Hepatocyte (in vitro differentiated cells): ENCODE measurements around the gene CDC20. TPM values are rescaled to one million over a fixed set of nuclear protein-coding genes. Genes with fewer than 3 reads are reported as not detected.
A peak's percentile ranks its signal among the peaks of the same experiment; 100 is the strongest.

Source experiments
- DNase-seq: peaks from one replicate; pipeline ENCODE4 v3.0.0-alpha.2; 2016; ENCODE audit warnings: low spot score
- H2AFZ ChIP-seq: fragments of 200-600 bp; sonication (generic); 2 replicates; pipeline ENCODE4 v1.6.0; 2016; ENCODE audit warnings: antibody characterized with exemption, mild to moderate bottlenecking
- H3K27ac ChIP-seq: fragments of 200-600 bp; sonication (generic); 2 replicates; pipeline ENCODE4 v1.5.1; 2016; ENCODE audit warnings: mild to moderate bottlenecking
- H3K27me3 ChIP-seq: fragments of 200-600 bp; sonication (generic); 2 replicates; pipeline ENCODE4 v1.6.1; 2016
- H3K36me3 ChIP-seq: fragments of 200-600 bp; sonication (generic); replicated peaks from 2 replicates; pipeline ENCODE4 v1.5.1; 2016; ENCODE audit warnings: low read depth; ENCODE audit not compliant: insufficient read depth
- H3K4me1 ChIP-seq: fragments of 200-600 bp; sonication (generic); 2 replicates; pipeline ENCODE4 v1.5.1; 2016; ENCODE audit warnings: mild to moderate bottlenecking, moderate library complexity; ENCODE audit not compliant: insufficient read depth
- H3K4me2 ChIP-seq: fragments of 200-600 bp; sonication (generic); 2 replicates; pipeline ENCODE4 v1.6.0; 2016
- H3K4me3 ChIP-seq: fragments of 200-600 bp; sonication (generic); 2 replicates; pipeline ENCODE4 v1.5.1; 2016; ENCODE audit warnings: mild to moderate bottlenecking
- H3K79me2 ChIP-seq: fragments of 200-600 bp; sonication (generic); 2 replicates; pipeline ENCODE4 v1.6.0; 2017; ENCODE audit warnings: mild to moderate bottlenecking
- H3K9me2 ChIP-seq: fragments of 200-600 bp; sonication (generic); replicated peaks from 2 replicates; pipeline ENCODE4 v1.6.0; 2017; ENCODE audit warnings: mild to moderate bottlenecking; ENCODE audit not compliant: insufficient read depth
- H3K9me3 ChIP-seq: fragments of 200-600 bp; sonication (generic); 2 replicates; pipeline ENCODE4 v1.5.1; 2016; ENCODE audit warnings: low read depth, mild to moderate bottlenecking
- H4K20me1 ChIP-seq: fragments of 200-600 bp; sonication (generic); 2 replicates; pipeline ENCODE4 v1.6.0; 2016; ENCODE audit warnings: mild to moderate bottlenecking; ENCODE audit not compliant: insufficient read depth, poor library complexity, severe bottlenecking
- CTCF ChIP-seq: fragments of 200-600 bp; sonication (generic); IDR thresholded peaks from 2 replicates; pipeline ENCODE4 v1.5.1; 2016; ENCODE audit warnings: antibody characterized with exemption, mild to moderate bottlenecking; ENCODE audit not compliant: poor library complexity
- EZH2 ChIP-seq: fragments of 200-600 bp; sonication (generic); IDR thresholded peaks from 2 replicates; pipeline ENCODE4 v1.6.1; 2016; ENCODE audit warnings: antibody characterized with exemption, mild to moderate bottlenecking, borderline replicate concordance
- EZH2phosphoT487 ChIP-seq: fragments of 200-600 bp; sonication (generic); IDR thresholded peaks from one replicate; pipeline ENCODE4 v1.6.1; 2018; ENCODE audit warnings: antibody characterized with exemption, mild to moderate bottlenecking, low read depth, moderate library complexity; ENCODE audit not compliant: unreplicated experiment, severe bottlenecking
- WGBS: methylation state at CpG from one replicate; pipeline ENCODE4 v1.1.6; 2016; ENCODE audit warnings: low lambda C conversion rate; ENCODE audit errors: missing lambda C conversion rate; 5-methylcytosine and 5-hydroxymethylcytosine counted together
- polyA plus RNA-seq: library from polyadenylated mRNA; unstranded; fragments of >200 nt; fragmentation: Nextera tagmentation; extraction: Ambion mirVana; gene quantifications from 2 replicates; pipeline ENCODE4 v1.2.1, GENCODE V29; 2016
- total RNA-seq: library from RNA; depleted of rRNA; stranded (reverse); fragments of >200 nt; gene quantifications from 2 replicates; pipeline ENCODE4 v1.2.3, GENCODE V29; 2014

The CDC20 gene
- total and polyA plus RNA-seq, 2 experiments from 2014 or later = 13.6 to 19.7 TPM

GRCh38 chr1:43373066-43373940, 14.5 kb downstream of the CDC20 start:
- WGBS = 83% methylated on average over 4 of the region's 4 CpGs
- Histone ChIP-seq H3K36me3 (no peaks in the 10 kb centered on the region), H3K4me2 (no peak overlapping the region), H3K9me2 (no peaks in the 10 kb centered on the region), H3K27me3 (no peaks in the 10 kb centered on the region), H3K9me3 (no peaks in the 10 kb centered on the region), H3K4me3 (no peak overlapping the region), H3K79me2 (peaks cover 13% of the 10 kb centered on the region), H3K4me1 (peaks cover 9% of the 10 kb centered on the region), H3K27ac (peak overlapping the region; percentile 37), H4K20me1 (no peaks in the 10 kb centered on the region), H2AFZ (no peak overlapping the region)
- DNase-seq = peak; percentile 27
- TF ChIP-seq EZH2phosphoT487 (no peak), EZH2 (no peak), CTCF (no peak)

GRCh38 chr1:43376723-43377235, 18.0 kb downstream of the CDC20 start:
- Histone ChIP-seq H4K20me1 (no peaks in the 10 kb centered on the region), H3K4me1 (no peaks in the 10 kb centered on the region), H3K4me3 (no peak overlapping the region), H2AFZ (no peak overlapping the region), H3K27ac (no peak overlapping the region), H3K79me2 (no peaks in the 10 kb centered on the region), H3K27me3 (no peaks in the 10 kb centered on the region), H3K9me2 (no peaks in the 10 kb centered on the region), H3K4me2 (no peak overlapping the region), H3K9me3 (no peaks in the 10 kb centered on the region), H3K36me3 (no peaks in the 10 kb centered on the region)
- 78% methylated on average over 7 of the region's 7 CpGs for WGBS
- no peak for TF ChIP-seq CTCF
- no peak for TF ChIP-seq EZH2
- TF ChIP-seq EZH2phosphoT487 = no peak
- DNase-seq = no peak

- Histone ChIP-seq H3K9me2 (no peaks in the 10 kb centered on the region), H3K4me3 (no peak overlapping the region), H3K9me3 (no peaks in the 10 kb centered on the region), H2AFZ (no peak overlapping the region), H3K27ac (no peak overlapping the region), H4K20me1 (no peaks in the 10 kb centered on the region), H3K79me2 (no peaks in the 10 kb centered on the region), H3K27me3 (no peaks in the 10 kb centered on the region), H3K4me1 (no peaks in the 10 kb centered on the region), H3K36me3 (no peaks in the 10 kb centered on the region), H3K4me2 (no peak overlapping the region)
- DNase-seq = no peak
- TF ChIP-seq EZH2 (no peak), CTCF (no peak), EZH2phosphoT487 (no peak)
- 92% methylated on average over 1 of the region's 1 CpG for WGBS
Measured at GRCh38 chr1:43377831-43378230, 19.1 kb downstream of the CDC20 start.
